ENCODE results near the gene HPCAL1.

Gene HPCAL1

DNA sequence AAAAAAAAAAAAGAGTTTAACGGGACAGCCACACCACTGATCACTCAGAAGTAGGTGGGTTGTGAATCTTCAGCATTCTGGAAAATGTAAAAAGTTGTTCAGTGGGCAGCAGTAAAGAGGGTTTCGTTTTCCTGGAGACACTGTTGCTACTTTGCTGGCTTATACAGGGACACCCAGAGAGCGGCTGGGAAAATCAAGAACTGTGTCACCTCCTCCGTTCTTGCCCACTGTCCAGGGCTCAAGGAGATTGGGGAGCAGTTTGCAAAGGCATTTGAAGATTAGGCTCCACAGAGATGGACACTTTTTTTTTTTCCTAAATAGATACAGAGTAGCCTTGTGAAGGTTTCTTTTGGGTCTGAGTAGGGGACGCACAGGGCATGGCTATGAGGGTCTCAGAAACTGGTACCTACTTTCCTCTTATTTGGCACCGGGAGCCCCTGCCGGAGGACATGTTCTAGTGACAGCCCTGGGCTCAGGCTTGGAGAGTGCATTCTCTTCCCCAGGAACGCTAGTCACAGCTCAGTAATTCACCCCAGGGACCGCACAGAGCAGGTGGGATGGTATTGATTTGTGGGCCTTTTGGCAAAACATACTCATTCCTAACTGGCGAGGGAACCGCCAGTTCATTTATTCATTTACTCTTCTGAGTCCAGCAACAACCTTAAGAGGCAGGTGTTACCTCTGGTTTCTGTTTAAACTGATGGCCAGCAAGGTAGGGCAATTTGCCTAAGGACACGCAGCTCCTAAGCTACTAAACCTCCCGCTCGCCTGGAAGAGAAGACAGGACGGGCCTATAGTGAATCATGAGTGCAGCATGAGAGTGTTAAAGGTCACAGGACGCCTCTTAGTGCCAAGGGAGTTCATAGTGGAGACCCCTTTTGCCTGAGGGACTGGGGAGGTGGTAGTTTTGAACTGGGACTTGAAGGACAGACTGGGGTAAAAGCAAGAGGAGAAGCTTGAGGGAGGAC is 53.1 kb downstream of the HPCAL1 start:
- DNase-seq (ENCODE audit: low spot score): no peak

DNA sequence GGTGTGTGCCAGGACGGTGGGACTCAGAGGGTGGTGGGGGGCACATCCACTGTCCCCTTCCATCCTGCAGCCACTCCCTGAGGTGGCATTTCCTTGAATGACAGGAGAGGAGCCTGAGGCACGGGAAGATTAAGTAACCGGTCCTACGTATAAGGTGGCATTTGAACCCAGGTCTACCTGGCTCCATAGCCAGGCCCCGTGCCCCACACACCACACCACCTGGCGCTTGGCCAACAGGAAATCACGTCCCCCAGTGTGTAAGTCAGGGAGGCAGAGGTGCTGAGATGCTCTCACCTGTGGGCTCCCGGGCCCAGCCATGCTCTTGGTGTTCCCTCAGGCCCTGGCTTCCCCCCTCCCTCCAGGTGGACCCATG is 53.7 kb downstream of the HPCAL1 start:
- no peak for DNase-seq (ENCODE audit: low spot score)

DNA sequence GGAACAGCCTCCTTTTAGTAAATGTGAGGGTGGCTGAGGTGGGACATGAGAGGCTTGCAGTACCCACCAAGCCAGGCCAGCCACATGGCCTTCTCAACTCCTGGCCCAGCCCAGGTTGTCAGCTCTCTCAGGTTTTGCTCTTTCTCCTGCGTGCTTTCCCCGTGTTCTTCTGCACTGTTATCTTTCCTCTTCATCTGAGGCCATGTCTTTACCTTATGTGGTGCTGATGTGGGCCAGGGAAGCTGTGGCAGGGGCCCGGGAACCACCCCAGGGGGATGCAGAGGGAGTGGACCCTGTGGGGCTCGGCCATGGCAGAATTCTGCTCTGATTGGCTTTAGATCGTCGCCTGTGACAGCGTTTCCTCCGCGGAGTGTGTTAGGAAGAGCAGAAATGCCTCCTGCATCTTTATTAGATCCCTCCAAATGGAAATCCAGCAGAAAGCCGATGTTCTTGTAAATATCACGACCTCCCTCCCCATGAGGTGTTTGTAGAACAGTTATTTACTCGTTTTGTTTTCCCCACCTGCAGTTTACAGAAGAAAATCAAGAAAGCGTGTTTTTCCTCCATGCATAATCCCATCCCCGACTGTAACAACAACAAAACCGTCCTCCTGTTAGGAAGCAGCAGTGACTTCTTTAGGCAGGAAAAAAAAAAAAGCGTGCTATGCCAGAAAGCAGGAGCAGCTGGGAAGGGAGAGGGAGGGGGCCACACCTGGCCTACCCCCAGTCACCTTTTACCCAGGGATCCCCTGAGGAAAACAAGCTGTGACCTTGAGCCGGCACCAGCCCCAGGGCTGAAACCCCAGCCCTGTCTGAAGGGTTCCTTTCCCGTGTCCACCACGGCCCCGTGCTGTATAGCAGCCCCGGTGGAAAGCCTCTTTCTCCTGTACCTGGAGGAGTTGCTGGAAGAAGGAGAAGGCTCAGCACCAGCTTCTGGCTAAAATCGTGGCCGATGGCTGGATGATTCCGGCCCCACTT is 54.8 kb downstream of the HPCAL1 start:
- no peak for DNase-seq (ENCODE audit: low spot score)

DNA sequence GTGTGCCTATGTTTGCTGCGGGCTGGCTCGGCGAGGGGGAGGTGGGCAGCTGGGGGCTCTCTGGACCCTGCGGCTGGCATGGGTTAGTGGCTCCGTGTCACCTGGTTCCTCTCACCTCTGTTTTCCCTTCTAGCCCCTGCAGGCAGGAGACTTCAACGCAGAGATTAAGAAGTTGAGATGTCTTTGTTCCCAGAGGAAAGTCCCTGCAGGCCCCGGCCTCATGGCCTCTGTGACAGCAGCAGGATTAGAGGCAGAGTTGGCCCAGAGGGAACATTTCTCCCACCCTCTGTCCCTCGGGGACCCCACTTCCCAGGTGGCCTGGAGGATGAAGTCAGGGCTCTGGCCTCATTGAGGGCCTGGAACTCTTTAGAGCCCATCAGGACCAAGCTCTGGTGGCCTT is 56.5 kb downstream of the HPCAL1 start:
- DNase-seq (ENCODE audit: low spot score): no peak

DNA sequence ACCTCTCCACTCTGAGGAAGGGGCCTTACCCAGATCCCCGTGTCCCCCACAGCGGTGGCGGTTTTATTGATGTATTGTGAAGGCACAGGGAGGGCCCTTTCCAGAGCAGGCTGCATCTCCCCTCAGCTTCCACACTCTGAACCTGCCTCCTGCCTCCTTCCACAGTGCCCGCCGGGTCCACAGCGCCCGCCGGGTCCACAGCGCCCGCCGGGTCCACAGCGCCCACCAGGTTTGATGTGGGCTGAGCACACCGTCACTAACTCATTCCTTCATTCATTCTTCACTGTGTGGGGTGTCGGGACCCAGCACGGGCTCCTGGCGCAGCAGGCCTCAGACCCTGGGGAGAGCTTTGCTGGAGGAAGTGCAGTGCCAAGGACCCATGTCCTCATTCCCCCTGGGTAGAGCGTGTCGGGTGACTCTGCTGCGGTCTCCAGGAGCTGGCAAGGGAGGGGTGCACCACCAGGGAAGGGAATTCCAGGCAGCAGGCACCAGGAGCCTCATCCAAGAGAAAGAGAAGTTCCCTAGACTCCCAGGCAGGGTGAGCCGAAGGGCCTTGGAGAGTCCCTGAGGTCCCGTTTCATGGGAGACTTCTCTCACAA is 57.1 kb downstream of the HPCAL1 start:
- no peak for DNase-seq (ENCODE audit: low spot score)

DNA sequence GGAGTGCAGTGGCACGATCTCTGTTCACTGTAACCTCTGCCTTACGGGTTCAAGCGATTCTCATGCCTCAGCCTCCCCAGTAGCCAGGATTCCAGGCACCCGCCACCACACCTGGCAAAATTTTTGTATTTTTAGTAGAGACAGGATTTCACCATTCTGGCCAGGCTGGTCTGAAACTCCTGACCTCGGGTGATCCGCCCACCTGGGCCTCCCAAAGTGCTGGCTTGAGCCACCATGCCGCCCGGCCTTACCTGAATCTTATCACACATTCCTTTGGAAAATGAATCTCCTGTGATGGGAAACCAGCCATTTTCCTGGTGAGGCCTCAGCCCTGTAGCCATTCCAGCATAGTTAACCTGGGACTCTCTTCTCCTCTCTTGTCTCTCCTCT is 57.8 kb downstream of the HPCAL1 start:
- DNase-seq (ENCODE audit: low spot score): no peak

DNA sequence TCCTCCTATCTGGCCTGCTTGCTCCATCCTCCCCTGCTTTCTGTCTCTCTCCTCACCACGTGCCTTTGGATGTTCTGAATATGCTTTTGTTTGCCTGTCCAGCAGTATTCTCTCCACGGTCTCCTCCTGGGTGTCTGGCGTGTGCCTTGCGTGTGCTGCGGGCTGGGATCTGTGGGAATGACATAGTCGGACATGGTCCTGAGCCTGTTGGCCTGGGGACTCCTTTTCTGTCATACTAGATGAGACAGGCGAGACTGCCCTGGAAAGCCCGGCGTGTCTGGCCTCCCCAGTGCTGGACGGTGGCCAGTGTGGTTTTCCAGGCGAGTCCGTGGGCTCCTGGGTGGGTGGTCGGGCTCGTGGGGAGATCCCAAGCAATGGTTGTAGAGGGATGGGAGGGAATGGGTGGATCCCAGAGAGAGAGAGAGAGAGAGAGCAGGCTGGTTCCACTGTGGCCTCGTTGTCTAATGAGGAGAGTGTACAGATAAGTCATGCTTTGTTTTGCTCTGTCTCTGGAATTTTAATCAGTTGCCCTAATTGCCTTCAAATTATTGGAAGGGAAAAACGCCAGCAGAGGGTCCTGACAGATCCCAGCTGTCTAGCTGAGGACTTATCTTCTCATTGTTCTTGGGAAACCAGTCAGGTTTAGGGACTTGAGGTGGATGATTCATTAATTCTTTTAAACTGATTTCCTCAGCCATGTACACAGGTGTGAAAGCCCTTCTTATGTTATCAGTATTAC is 58.3 kb downstream of the HPCAL1 start:
- DNase-seq (ENCODE audit: low spot score): no peak

DNA sequence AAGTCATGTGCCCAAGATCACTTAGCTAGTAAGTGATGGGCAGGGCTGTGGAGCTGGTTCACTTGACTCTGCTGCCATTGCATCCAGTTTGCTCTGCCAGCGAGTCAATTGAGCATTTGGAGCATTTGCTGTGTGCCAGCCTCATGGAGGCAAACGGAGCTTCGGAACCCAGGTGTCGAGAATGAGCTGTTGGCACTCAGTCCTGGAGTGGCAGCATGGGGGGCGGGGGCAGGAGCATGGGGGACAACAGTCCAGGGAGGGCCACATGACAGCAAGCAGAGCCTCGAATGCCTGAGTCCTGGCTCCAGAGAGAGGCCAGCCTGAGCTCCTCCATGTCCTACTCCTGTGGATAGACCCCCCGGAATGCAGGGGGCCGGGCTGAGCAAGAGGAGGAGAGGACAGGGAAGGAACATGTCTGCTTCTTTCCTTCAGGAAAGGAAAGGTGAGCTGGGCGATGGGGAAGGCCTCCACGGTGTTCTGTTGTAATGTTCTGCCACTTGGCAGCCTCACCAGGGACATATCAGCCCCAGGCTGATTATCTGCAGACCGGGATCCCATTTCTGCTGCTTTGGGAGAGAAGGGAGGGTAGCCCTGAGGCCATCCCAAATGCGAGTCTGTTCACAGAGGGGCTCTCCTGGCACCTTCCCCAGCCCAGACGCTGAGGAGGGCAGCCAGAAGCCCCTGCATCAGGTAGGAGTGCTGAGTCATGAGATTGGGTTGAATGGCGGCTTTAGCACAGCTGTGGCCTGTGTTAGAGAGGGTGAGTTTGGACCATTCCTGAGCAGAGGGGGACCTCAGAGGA is 59.6 kb downstream of the HPCAL1 start:
- no peak for DNase-seq (ENCODE audit: low spot score)

DNA sequence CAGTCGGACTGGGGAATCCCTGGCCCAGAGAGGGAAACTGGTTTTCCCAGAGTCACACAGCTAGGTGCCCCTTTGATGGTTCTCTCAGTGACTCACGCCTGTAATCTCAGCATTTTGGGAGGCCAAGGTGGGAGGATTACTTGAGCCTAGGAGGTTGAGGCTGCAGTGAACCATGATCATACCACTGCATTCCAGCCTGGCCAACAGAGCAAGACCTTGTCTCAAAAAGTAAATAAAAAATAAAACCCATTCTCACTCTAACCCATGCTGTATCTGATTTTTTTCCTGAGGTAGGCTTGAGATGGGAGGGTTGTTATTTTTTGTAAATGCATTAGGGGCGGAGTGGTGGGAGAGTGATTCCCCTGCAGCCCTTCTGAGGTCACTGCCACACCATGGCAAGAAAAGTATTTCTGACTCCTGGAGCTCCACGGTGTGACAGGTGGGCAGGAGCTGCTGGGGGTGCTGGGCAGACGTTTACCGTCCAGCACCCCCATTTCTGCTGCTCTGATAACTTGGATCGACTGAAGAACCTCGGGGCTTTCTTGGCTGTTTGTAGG is 60.3 kb downstream of the HPCAL1 start:
- no peak for DNase-seq (ENCODE audit: low spot score)

DNA sequence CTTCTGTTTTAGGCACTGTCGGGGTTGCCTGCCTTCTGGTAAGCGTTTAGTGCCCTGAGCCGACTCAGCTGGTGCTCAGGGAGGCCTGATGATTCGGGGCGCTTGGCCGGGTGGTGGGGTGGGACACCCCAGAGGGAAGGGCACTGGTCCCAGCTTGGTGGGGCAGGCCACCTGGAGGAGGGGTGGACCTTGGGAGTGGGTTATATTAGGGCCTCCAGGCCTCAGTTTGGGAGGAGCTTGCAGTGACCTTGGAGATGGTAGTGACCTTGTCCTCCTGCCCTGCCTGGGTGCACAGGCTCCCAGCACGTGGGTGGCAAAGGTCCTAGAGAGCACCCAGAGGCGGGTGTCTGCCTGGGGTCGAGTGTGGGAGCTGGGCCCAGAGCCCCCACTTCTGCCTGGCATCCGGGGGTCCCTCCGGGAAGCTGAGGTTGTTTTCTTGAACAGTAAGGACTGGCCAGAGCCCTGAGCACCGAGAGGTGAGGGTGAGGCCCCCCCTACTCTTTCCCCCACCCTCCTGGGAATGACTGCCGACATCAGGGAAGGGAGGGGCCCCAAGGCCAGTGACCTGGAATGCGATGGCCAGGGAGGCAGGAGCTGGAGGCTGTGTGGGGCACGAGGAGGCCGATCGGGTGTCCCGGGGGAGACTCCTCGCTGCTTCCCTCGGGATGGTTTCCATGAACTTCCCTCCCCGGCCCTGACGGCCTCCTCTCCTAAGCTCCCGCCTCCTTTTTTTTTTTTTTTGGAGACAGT is 61.3 kb downstream of the HPCAL1 start:
- no peak for DNase-seq (ENCODE audit: low spot score)

DNA sequence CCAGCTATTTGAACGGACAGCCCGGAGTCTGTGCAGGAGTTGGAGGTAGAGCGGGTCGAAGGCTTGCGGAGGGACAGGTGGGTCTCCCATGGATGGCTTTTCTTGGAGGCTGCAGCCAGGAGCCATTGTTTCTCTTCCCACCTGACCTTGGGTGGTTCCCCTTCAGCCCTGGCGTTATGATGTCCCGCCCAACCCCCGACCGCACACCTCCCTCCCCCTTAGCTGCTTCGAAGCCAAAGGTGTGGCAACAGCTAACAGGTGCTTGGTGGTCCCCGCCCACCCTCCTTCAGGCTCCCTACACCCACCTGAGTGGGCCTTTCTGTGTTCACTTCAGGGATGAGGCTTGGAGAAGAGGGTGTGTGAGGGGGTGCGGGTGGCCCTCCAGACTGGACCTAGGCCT is 62.7 kb downstream of the HPCAL1 start:
- DNase-seq (ENCODE audit: low spot score): no peak

DNA sequence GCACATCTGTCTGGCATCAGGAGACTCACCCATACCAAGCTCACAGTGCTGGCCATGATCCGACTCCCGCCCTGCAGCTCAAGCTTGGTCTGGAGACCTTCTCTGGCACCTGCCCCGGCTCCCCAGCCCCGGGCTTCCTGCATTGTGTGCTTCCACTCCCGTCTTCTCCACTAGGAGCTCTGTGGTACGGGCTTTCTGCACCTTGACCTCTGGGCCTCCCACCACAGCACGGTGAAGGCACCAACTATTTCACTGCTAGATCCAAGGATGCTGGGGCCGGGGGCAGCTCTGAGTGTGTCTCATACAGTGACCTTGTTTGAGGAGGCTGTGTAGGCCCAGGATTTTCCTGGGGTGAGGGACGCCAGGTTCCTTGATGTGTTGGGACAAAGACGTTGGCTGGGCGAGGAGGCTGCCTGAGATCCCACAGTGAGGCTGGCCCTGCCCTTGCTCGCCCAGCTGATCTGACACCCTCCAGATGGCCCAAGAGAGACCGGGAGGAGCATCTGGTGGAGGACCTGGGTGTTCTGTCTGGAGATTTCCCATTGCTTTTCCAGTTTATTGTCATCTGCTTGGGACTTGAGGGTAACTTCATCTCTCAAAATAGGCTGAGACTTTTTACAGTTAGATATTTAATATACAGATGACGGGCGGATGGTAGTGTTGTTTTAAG is 64.0 kb downstream of the HPCAL1 start:
- no peak for DNase-seq (ENCODE audit: low spot score)

DNA sequence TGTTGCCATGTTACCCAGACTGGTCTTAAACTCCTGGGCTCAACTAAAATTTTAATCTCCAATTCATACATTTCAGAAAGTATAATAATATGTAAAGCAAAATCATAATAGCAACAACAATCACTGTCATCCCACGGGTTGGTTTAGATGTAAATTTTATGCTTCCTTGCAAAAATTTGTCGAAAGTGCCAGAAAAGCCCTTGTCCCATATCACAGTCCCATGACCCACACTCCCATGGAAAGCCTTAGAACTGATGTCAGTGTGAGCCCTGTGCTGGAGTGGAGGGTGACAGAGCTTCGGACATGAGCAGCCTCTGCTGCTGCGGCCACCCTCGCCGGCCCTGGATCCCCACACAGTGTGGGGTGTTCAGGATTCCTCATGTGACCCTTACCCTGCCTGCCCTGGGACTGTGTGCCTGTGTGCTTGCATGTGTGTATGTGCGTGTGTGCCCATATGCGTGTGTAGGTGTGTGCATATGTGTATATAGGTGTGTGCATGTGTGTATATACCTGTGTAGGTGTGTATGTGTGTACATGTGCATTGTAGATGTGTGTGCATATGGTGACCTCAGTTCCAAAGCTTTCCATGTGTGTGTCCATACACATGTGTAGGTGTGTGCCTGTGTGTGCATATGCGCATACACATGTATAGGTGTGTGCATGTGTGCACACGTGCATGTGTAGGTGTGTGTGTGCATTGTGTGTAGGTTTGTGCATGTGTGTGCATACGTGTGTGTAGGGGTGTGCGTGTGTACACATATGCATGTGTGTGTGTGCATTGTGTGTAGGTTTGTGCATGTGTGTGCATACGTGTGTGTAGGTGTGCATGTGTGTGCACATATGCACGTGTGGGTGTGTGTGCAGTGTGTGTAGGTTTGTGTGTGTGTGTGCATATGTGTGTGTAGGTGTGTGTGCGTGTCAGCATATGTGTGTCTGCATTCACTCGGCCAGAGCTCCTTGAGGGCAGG is 65.1 kb downstream of the HPCAL1 start:
- DNase-seq (ENCODE audit: low spot score): no peak

DNA sequence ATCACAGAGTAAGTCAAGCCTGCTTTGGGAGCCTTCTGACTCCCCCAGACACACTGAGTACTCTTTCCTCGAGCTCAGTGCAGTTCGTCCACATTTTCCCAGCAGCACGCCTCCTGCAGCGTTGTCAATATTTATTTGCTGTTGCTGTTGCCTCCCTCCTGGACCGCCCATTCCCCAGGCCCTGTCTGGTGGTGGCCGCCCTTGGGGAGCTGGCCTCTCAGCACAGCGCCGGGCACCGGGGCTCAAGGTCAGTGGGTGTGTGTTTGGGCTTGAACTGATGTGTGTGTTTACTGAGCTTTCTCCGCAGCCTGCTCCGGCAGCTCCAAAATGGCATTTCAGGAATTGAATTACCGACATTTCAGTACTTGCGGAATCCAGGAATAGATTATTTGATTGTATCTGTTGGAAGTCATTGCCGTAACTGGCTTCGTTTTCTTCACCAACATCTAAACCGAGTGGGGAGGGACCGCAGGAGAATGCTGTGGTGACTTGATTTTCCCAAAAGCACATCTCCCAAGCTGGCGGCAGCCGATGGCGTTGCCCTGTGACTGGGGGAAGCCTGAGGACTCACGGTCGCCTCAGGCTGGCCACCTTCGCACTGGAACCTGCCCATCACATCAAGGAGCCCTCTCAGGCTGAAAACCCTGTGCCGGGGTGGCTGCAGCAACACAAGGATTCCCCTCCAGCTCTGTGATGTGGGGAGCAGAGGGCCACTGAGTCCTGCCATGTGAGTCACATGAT is 66.0 kb downstream of the HPCAL1 start:
- no peak for DNase-seq (ENCODE audit: low spot score)

DNA sequence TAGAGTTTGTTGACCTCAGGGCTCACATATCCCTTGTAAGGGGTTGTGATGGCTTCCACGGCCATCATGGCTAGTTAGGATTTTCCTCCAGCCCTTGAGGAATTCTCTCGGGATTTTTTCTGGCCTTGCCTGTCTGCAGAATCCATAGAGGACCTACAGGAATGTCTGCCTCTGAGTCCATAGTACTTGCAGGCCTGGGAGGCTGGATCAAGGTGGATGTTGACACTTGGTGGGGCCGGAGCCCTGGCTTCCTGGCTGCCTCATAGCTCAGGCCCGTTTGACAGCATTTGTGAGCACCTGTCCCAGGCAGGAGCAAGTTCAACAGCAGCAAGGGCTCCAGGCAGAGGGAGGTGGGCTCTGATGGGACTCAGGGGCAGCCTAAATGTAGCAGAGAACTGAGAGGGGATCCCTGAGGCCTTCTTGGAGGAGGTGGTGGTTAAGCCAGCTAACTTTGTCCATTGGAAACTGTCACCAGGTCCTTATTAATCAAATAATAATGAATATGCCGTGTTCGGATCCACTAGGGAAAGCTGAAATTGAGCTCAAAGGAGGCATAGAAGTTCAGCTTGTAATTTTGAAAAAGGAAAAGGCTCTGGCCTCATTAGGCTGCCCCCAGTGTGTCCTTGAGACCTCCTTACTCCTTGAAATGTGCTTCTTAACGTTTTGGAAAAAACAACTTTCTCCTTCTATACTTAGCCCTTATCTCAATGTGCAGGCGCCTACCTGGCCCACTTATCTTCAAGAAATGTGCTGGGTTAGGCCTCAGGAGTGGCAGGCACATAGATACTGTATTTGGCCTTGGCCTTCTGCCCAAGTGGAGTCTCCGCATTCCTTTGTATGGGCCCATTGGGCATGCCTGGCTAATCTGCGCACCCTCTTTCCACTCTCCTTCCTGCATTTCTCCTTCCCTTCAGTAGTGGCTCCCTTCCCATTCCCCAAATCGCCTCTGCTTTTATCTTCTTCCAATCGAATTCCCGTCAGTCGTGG is 66.9 kb downstream of the HPCAL1 start:
- no peak for DNase-seq (ENCODE audit: low spot score)

DNA sequence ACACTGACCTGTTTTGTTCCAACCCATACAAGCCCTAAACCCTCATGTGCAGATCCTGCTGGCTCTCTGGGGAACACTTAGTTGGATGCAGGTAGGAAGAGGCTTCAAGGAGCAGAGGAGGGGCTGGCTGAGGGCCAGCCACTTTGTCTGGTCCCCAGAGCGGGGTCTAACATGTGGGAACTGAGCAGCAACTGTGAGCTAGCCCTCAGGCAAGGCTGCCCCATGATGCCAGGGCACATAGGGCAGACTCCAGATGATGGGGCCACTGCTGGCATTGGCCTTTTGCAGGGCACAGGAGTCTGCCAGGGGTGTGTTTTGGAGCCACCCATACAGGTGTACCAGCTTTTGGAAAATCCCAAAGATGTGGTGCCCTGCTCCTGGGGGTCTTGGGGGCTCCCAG is 67.7 kb downstream of the HPCAL1 start:
- no peak for DNase-seq (ENCODE audit: low spot score)

Data from RKO (cell line).